Measurements from ENCODE around the gene PHYHIPL. TPM values are rescaled to one million over a fixed set of nuclear protein-coding genes. Genes with fewer than 3 reads are reported as not detected.

PHYHIPL gene
- total and polyA plus RNA-seq, 9 donors = 0.11 to 3.7 (median 0.55) TPM; not detected in 2

DNA sequence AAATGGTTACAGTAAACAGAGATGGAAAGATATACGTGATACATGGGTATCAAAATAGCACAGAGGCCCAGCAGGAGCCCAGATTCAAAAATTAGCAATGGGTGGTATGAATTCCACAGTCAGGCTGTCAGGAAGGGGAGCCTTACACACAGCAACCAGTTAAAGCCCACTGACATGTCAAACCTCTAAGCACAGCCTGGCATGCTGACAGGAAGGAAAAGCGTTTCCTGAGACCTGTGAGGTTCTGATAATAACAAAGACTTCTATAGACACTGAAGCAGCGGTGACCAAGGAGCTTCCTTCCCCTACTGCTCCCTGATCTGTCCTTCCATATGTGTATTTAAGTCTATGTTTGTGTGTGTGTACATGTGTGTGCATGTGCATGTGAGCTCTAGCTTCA lies 89.9 kb downstream of the PHYHIPL start:
- H3K9me3 ChIP-seq = no peaks in the 10 kb centered on the region
- DNase-seq = no peak
- TF ChIP-seq EP300 (IDR thresholded peaks at IDR 0.05) = no peak
- no peak for TF ChIP-seq POLR2A (IDR thresholded peaks at IDR 0.05)
- TF ChIP-seq, protein P1, sequence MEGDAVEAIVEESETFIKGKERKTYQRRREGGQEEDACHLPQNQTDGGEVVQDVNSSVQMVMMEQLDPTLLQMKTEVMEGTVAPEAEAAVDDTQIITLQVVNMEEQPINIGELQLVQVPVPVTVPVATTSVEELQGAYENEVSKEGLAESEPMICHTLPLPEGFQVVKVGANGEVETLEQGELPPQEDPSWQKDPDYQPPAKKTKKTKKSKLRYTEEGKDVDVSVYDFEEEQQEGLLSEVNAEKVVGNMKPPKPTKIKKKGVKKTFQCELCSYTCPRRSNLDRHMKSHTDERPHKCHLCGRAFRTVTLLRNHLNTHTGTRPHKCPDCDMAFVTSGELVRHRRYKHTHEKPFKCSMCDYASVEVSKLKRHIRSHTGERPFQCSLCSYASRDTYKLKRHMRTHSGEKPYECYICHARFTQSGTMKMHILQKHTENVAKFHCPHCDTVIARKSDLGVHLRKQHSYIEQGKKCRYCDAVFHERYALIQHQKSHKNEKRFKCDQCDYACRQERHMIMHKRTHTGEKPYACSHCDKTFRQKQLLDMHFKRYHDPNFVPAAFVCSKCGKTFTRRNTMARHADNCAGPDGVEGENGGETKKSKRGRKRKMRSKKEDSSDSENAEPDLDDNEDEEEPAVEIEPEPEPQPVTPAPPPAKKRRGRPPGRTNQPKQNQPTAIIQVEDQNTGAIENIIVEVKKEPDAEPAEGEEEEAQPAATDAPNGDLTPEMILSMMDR (IDR thresholded peaks at IDR 0.05) = no peak
- WGBS, 3 donors = 82 to 92% (median 89%) methylated on average over 3 of the region's 3 CpGs
- H3K27ac ChIP-seq = no peak overlapping the region
- no peak overlapping the region for H3K4me3 ChIP-seq
- H3K27me3 ChIP-seq = no peaks in the 10 kb centered on the region
- H3K4me1 ChIP-seq (ENCODE audit: insufficient read depth) = peaks cover 2% of the 10 kb centered on the region
- intact Hi-C loops (cut with DNase I) = no loop called here
- H3K36me3 ChIP-seq = no peaks in the 10 kb centered on the region

DNA sequence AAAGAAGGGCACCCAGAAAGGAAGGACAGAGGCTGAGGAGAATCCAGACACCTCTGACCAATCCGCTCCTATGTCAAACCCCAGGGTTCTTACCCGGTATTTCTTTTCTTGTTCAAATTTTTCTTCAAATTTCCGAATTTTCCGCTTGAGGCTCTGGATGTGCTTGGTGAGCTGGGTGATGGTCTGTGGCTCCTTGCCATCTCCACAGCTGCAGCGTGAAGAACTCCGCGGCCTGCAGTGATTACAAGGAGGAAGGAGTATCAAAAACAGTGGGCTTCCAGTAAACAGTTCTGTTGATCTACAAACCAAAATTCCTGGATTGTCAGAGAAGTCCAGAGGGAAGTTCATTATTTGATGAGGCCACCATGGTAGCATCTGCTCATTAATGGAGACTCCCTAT lies 92.0 kb downstream of the PHYHIPL start:
- TF ChIP-seq POLR2A (IDR thresholded peaks at IDR 0.05) (no peak), EP300 (IDR thresholded peaks at IDR 0.05) (no peak)
- TF ChIP-seq, protein P1 (IDR thresholded peaks at IDR 0.05) = no peak
- Histone ChIP-seq H3K4me3 (no peak overlapping the region), H3K27ac (no peak overlapping the region), H3K27me3 (no peaks in the 10 kb centered on the region), H3K4me1 (ENCODE audit: insufficient read depth) (peaks cover 2% of the 10 kb centered on the region), H3K9me3 (no peaks in the 10 kb centered on the region), H3K36me3 (no peaks in the 10 kb centered on the region)
- DNase-seq = peak in 1 of 5 donors; percentile 62
- intact Hi-C loops (cut with DNase I) = no loop called here
- 41 to 69% (median 60%) methylated on average over 7 of the region's 7 CpGs for WGBS, 3 donors

DNA sequence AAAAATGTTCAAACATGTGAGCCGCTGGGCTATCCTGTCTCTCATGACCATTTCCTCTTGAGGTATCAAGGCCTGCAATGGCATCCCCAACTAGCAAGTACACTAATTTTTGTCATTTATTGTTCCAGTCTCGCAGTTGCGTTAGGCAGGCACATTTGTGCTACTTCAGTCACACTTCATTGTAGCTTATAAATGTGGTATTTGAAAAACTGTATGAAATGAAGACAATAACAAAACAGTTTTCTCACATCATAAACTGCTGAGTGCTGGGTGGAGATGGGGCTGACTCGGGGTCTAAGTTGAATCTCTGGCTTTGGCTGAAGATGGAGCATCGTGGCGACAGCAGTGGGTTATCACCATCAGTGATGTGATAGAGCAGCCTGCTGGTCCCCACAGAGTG lies 93.2 kb downstream of the PHYHIPL start:
- Histone ChIP-seq H3K27me3 (no peaks in the 10 kb centered on the region), H3K4me3 (no peak overlapping the region), H3K36me3 (no peaks in the 10 kb centered on the region), H3K27ac (no peak overlapping the region), H3K9me3 (no peaks in the 10 kb centered on the region), H3K4me1 (ENCODE audit: insufficient read depth) (peaks cover 2% of the 10 kb centered on the region)
- TF ChIP-seq EP300 (IDR thresholded peaks at IDR 0.05) (no peak), POLR2A (IDR thresholded peaks at IDR 0.05) (no peak)
- TF ChIP-seq, protein P1 (IDR thresholded peaks at IDR 0.05) = no peak
- intact Hi-C loops (cut with DNase I) = no loop called here
- DNase-seq = no peak
- WGBS, 3 donors = 88 to 93% (median 93%) methylated on average over 6 of the region's 6 CpGs

DNA sequence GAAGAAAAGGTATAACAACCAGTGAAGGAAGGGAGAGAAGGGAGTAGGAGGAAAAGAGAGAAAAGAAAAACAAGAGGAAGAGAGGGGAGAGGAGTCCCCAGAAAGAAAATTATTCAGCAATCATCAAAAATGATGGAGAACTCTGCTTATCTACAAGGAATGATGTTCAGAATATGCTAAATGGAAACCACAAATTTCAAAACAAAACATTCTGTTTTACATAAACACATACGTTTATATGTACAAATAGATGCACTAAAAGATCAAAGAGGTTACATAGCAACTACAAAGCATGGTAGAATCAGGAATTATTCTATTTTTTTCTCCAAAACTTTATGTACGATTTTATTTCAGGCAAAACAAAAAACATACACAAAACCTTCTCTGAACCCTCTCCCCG lies 94.0 kb downstream of the PHYHIPL start:
- intact Hi-C loops (cut with DNase I) = no loop called here
- 26 to 47% (median 36%) methylated on average over 3 of the region's 3 CpGs for WGBS, 3 donors

More for the DNA sequence above, 94.0 kb downstream of the PHYHIPL start:
- H3K27me3 ChIP-seq = no peaks in the 10 kb centered on the region
- H3K9me3 ChIP-seq = no peaks in the 10 kb centered on the region
- no peaks in the 10 kb centered on the region for H3K36me3 ChIP-seq
- H3K27ac ChIP-seq = no peak overlapping the region
- no peak for DNase-seq
- H3K4me1 ChIP-seq (ENCODE audit: insufficient read depth) = peaks cover 2% of the 10 kb centered on the region
- no peak overlapping the region for H3K4me3 ChIP-seq
- TF ChIP-seq POLR2A (IDR thresholded peaks at IDR 0.05) (no peak), EP300 (IDR thresholded peaks at IDR 0.05) (no peak)
- TF ChIP-seq, protein P1 (IDR thresholded peaks at IDR 0.05) = no peak
